IMR-90 (cell line): Measurements from ENCODE around the gene ATP13A5.

Experiments used
- CEBPB ChIP-seq: IDR thresholded peaks from 2 replicates; pipeline ENCODE4 v1.6.1; 2012; ENCODE audit warnings: low read depth, low read length, improper control_type of control experiment
- CHD1 ChIP-seq: IDR thresholded peaks from 2 replicates; pipeline ENCODE4 v1.6.1; 2012; ENCODE audit warnings: low read depth, low read length, improper control_type of control experiment
- FOS ChIP-seq: fragments of 150-350 bp; IDR thresholded peaks from 2 replicates; pipeline ENCODE4 v1.6.1; 2016; ENCODE audit warnings: low read depth, low read length
- MAFK ChIP-seq: IDR thresholded peaks from 2 replicates; pipeline ENCODE4 v1.6.1; 2012; ENCODE audit warnings: low read depth, low read length, improper control_type of control experiment
- MAZ ChIP-seq: IDR thresholded peaks from 2 replicates; pipeline ENCODE4 v1.6.1; 2012; ENCODE audit warnings: low read depth, mild to moderate bottlenecking, low read length, improper control_type of control experiment, moderate library complexity, borderline replicate concordance
- NFE2L2 ChIP-seq: fragments of 150-350 bp; IDR thresholded peaks from 2 replicates; pipeline ENCODE4 v1.6.1; 2016; ENCODE audit warnings: low read depth, mild to moderate bottlenecking, low read length
- POLR2A ChIP-seq: IDR thresholded peaks from 2 replicates; pipeline ENCODE4 v1.6.1; 2012; ENCODE audit warnings: mild to moderate bottlenecking, low read depth, low read length
- RAD21 ChIP-seq: IDR thresholded peaks from 2 replicates; pipeline ENCODE4 v1.6.1; 2012; ENCODE audit warnings: low read length, improper control_type of control experiment
- RCOR1 ChIP-seq: IDR thresholded peaks from 2 replicates; pipeline ENCODE4 v1.6.1; 2012; ENCODE audit warnings: mild to moderate bottlenecking, low read length, improper control_type of control experiment; ENCODE audit not compliant: insufficient replicate concordance
- RFX5 ChIP-seq: IDR thresholded peaks from 2 replicates; pipeline ENCODE4 v1.8.0; 2012; ENCODE audit warnings: low read depth, mild to moderate bottlenecking, low read length, moderate library complexity
- SMC3 ChIP-seq: fragments of 150-350 bp; IDR thresholded peaks from 2 replicates; pipeline ENCODE4 v1.6.1; 2016; ENCODE audit warnings: low read depth, mild to moderate bottlenecking, antibody characterized with exemption, low read length, moderate library complexity
- TF ChIP-seq, protein P1 (sequence below): conservative IDR thresholded peaks from 2 replicates; pipeline ENCODE4 v1.5.1; 2012; ENCODE audit warnings: mild to moderate bottlenecking, low read depth, low read length, improper control_type of control experiment
- TF ChIP-seq, protein P2 (sequence below): fragments of 150-350 bp; IDR thresholded peaks from 2 replicates; pipeline ENCODE4 v1.6.1; 2016; ENCODE audit warnings: low read depth, mild to moderate bottlenecking, low read length, moderate library complexity, borderline replicate concordance
- TF ChIP-seq, protein P3 (sequence below): fragments of 150-350 bp; IDR thresholded peaks from 2 replicates; pipeline ENCODE4 v1.6.1; 2017; ENCODE audit warnings: mild to moderate bottlenecking, antibody characterized with exemption, low read length, low read depth

DNA sequence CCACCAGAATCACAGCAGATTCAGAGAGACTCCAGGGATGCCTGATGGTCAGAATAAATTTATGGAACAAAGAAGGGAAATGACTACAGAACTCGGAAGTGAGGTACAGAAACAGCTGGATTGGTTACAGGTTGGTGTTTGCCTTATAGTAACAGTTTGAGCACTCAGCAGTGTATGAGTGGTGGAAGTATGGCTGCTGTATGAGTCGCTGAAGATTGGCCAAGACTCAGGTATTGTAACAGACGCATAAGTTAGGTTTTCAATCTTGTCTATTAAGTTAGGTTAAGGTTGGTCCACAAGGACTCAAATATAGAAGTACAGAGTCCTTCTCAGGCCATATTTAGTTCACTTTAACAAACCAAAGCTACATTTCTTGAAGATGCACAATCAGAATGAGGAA lies 33.1 kb downstream of the ATP13A5 start:
- TF ChIP-seq, protein P1, sequence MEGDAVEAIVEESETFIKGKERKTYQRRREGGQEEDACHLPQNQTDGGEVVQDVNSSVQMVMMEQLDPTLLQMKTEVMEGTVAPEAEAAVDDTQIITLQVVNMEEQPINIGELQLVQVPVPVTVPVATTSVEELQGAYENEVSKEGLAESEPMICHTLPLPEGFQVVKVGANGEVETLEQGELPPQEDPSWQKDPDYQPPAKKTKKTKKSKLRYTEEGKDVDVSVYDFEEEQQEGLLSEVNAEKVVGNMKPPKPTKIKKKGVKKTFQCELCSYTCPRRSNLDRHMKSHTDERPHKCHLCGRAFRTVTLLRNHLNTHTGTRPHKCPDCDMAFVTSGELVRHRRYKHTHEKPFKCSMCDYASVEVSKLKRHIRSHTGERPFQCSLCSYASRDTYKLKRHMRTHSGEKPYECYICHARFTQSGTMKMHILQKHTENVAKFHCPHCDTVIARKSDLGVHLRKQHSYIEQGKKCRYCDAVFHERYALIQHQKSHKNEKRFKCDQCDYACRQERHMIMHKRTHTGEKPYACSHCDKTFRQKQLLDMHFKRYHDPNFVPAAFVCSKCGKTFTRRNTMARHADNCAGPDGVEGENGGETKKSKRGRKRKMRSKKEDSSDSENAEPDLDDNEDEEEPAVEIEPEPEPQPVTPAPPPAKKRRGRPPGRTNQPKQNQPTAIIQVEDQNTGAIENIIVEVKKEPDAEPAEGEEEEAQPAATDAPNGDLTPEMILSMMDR, result no peak
- TF ChIP-seq, protein P2, sequence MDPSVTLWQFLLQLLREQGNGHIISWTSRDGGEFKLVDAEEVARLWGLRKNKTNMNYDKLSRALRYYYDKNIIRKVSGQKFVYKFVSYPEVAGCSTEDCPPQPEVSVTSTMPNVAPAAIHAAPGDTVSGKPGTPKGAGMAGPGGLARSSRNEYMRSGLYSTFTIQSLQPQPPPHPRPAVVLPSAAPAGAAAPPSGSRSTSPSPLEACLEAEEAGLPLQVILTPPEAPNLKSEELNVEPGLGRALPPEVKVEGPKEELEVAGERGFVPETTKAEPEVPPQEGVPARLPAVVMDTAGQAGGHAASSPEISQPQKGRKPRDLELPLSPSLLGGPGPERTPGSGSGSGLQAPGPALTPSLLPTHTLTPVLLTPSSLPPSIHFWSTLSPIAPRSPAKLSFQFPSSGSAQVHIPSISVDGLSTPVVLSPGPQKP, result no peak
- TF ChIP-seq FOS (no peak), CEBPB (no peak), SMC3 (no peak), MAFK (no peak), POLR2A (no peak), RAD21 (no peak), MAZ (no peak), NFE2L2 (no peak), RFX5 (no peak), CHD1 (no peak), RCOR1 (no peak)
- TF ChIP-seq, protein P3, sequence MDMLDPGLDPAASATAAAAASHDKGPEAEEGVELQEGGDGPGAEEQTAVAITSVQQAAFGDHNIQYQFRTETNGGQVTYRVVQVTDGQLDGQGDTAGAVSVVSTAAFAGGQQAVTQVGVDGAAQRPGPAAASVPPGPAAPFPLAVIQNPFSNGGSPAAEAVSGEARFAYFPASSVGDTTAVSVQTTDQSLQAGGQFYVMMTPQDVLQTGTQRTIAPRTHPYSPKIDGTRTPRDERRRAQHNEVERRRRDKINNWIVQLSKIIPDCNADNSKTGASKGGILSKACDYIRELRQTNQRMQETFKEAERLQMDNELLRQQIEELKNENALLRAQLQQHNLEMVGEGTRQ, result no peak
